Mucosa of descending colon (tissue), 3 donors: ENCODE measurements around the gene QSOX1. TPM values are rescaled to one million over a fixed set of nuclear protein-coding genes. Genes with fewer than 3 reads are reported as not detected.
"Not testable (repeated sequence)": the region's sequence is repeated elsewhere in the genome, so short reads cannot be mapped to it uniquely, and the experiment has no call there.

Experiments
- ATAC-seq: fragments of 200-7000 bp; cut with Tn5 transposase; one replicate; pipeline ENCODE4 v1.9.1; 2020; ENCODE audit warnings: mild to moderate bottlenecking, moderate library complexity
- DNase-seq, 3 donors: peaks; one replicate each; pipeline ENCODE4 v3.0.0-alpha.2; 2020
- H3K36me3 ChIP-seq: fragments of 200-600 bp; one replicate; pipeline ENCODE4 v1.8.0; 2021; ENCODE audit warnings: low read depth, mild to moderate bottlenecking
- H3K4me1 ChIP-seq: fragments of 200-600 bp; one replicate; pipeline ENCODE4 v1.8.0; 2021; ENCODE audit warnings: low read depth, mild to moderate bottlenecking
- H3K4me3 ChIP-seq: fragments of 200-600 bp; one replicate; pipeline ENCODE4 v1.8.0; 2021; ENCODE audit warnings: mild to moderate bottlenecking
- H3K9me3 ChIP-seq: fragments of 200-600 bp; one replicate; pipeline ENCODE4 v1.8.0; 2021; ENCODE audit warnings: mild to moderate bottlenecking
- CTCF ChIP-seq: fragments of 200-600 bp; IDR thresholded peaks from one replicate; pipeline ENCODE4 v1.8.0; 2022; ENCODE audit warnings: antibody characterized with exemption, mild to moderate bottlenecking
- intact Hi-C, 2 donors: fragments of 100-400 bp; cut with DNase I in 1 of 2; cut with micrococcal nuclease in 1 of 2; formaldehyde crosslinking; loops; one replicate each; pipeline versions ENCODE4 v1.11.0 to v1.11.1; 2022; cut with DNase I, micrococcal nuclease
- total RNA-seq, 3 donors: library from RNA; stranded (reverse); fragmentation: NEBNext Ultra II Directional in 2 of 3; extraction: Animal tissue kit (Norgen Biotek cat#: 25700) in 2 of 3; gene quantifications; one replicate each; pipeline versions ENCODE4 v1.2.1 to v1.2.4, GENCODE V29; 2021 to 2023
- donor health status: DM: no; HTN: no; CAD: no; lungs with moderate emphysema.
- donor health status: DM: no; HTN: no; CAD: no.
- donor health status: DM: no; HTN: yes; CAD: no.

Gene QSOX1
- total RNA-seq, 3 donors from 2014 or later, result 96.4 to 260 (median 185) TPM

- TF ChIP-seq CTCF, result no peak
- no peaks in the 10 kb centered on the region for H3K4me1 ChIP-seq
- intact Hi-C loops, result no loop called here
- no peak overlapping the region for H3K4me3 ChIP-seq
- H3K9me3 ChIP-seq, result no peaks in the 10 kb centered on the region
- ATAC-seq (no peak), DNase-seq (no peak)
- peaks cover 1% of the 10 kb centered on the region for H3K36me3 ChIP-seq
Measured at GRCh38 chr1:180201451-180202200, 47.0 kb downstream of the QSOX1 start.

GRCh38 chr1:180202588-180202987, 47.9 kb downstream of the QSOX1 start:
- intact Hi-C loops, DNase-seq, ATAC-seq, H3K4me1 ChIP-seq, H3K9me3 ChIP-seq, H3K4me3 ChIP-seq, H3K36me3 ChIP-seq: not testable (repeated sequence)

GRCh38 chr1:180204231-180204630, 49.6 kb downstream of the QSOX1 start:
- TF ChIP-seq CTCF, result no peak
- DNase-seq (no peak), ATAC-seq (no peak)
- Histone ChIP-seq H3K4me3 (no peak overlapping the region), H3K36me3 (no peaks in the 10 kb centered on the region), H3K4me1 (no peaks in the 10 kb centered on the region), H3K9me3 (no peaks in the 10 kb centered on the region)
- intact Hi-C loops, result no loop called here

GRCh38 chr1:180206581-180206980, 51.9 kb downstream of the QSOX1 start:
- H3K4me3 ChIP-seq, result no peak overlapping the region
- DNase-seq, result no peak
- H3K36me3 ChIP-seq, result no peaks in the 10 kb centered on the region
- H3K4me1 ChIP-seq, result no peaks in the 10 kb centered on the region
- intact Hi-C loops, result no loop called here
- H3K9me3 ChIP-seq, result no peaks in the 10 kb centered on the region
- no peak for ATAC-seq
- TF ChIP-seq CTCF, result no peak

GRCh38 chr1:180208264-180208663, 53.6 kb downstream of the QSOX1 start:
- peak; percentile 15 for ATAC-seq
- no peaks in the 10 kb centered on the region for H3K36me3 ChIP-seq
- no peaks in the 10 kb centered on the region for H3K4me1 ChIP-seq
- intact Hi-C loops, result no loop called here
- no peaks in the 10 kb centered on the region for H3K9me3 ChIP-seq
- no peak for DNase-seq
- no peak overlapping the region for H3K4me3 ChIP-seq
- TF ChIP-seq CTCF, result no peak

GRCh38 chr1:180210008-180210620, 55.4 kb downstream of the QSOX1 start:
- ATAC-seq, result no peak
- intact Hi-C loops, result no loop called here
- no peak for TF ChIP-seq CTCF
- Histone ChIP-seq H3K4me1 (no peaks in the 10 kb centered on the region), H3K9me3 (no peaks in the 10 kb centered on the region), H3K4me3 (no peak overlapping the region), H3K36me3 (no peaks in the 10 kb centered on the region)
- no peak for DNase-seq
